ENCODE measurements around the gene ANO7.

Gene ANO7

GRCh38 chr2:241202268-241202585, 13.8 kb downstream of the ANO7 start:
- intact Hi-C loops (cut with DNase I), result no loop called here

DNA sequence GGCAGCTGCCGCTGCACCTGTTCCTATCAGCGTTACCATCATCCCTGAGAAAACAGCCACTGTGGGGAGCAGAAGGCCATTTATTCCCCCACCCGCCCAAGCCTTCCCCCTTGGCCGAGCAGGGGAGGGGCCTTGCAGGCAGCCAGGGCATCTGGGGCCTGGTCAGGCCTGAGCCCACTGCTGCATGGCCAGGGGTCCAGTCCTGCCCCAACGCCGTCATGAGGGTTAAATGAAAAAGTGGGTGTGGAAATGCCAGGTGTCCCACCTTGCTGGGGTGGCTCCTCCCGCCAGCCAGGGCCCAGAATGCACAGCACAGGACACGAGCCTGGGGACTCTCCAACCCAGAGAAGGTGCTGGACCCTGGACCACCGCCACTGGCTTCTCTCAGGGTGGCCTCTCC, 14.2 kb downstream of the ANO7 start:
- intact Hi-C loops (cut with DNase I), result no loop called here
- DNase-seq, result no peak

More at GRCh38 chr2:241202268-241202585, 13.8 kb downstream of the ANO7 start:
- no peak for DNase-seq

DNA sequence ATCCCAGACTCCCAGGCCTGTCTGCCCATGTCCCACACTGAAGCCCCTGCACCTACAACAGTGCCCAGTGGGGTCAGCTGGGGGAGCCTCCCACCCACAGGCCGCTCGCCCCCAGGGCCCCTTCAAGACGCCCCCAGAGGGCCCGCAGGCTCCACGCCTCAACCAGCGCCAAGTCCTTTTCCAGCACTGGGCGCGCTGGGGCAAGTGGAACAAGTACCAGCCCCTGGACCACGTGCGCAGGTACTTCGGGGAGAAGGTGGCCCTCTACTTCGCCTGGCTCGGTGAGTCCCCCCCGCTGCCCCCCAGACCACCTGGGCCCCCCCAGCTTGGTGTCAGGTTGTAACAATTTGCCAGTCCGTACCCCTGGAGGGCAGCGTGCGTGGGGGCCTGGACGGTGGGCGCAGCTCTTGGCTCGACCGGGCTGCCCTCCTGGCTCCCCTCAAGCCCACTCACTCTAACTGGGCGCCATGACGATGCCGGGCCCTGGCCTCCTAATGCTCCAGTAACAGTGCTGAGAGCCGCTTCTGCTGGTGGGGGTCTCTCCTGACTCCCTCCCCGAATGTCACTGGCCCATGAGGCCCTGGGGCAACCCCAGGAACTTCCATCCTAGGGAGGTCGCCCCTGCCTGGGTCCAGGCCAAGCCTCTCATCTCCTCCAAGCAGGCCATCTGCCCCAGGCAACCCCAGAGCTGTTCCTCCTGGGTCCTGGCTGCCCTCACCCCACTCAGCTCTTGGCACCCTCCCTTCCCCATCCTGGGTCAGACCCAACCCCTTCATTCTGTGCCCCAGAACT, 14.9 kb downstream of the ANO7 start:
- DNase-seq, result no peak
- intact Hi-C loops (cut with DNase I), result no loop called here

- DNase-seq, result no peak
- intact Hi-C loops (cut with DNase I), result no loop called here
Measured at GRCh38 chr2:241204010-241204384, 15.5 kb downstream of the ANO7 start.

DNA sequence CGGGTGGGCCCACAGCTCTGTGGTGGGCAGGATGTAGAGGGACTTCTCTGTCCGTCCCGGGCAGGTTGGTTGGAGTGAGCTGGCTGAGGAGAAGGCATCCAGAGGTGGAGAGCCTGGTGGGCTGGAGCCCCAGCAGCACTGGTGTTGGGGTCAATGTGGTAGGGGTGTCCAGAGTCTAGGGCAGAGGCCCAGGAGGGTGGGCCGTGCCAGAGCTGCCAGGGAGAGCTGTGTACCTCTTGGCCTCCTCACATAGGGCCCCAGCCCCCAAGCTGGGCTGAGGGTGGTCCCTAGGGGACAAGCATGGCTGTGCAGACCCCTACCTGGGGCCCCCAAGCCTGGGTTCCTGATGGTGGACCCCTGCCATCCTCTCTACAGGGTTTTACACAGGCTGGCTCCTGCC, 16.0 kb downstream of the ANO7 start:
- intact Hi-C loops (cut with DNase I), result no loop called here
- DNase-seq, result no peak

DNA sequence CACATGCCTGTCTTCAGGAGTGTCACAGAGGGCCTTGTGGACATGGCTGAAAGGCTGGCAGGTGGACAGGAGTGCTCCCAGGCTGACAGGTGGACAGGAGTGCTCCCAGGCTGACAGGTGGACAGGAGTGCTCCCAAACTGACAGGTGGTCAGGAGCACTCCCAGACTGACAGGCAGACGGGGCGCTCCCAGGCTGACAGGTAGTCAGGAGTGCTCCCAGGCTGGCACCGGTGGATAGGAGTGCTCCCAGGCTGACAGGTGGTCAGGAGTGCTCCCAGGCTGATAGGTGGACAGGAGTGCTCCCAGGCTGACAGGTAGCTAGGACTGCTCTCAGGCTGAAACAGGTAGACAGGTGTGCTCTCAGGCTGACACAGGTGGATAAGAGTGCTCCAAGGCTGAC, 16.6 kb downstream of the ANO7 start:
- intact Hi-C loops (cut with DNase I), result no loop called here
- DNase-seq, result no peak

DNA sequence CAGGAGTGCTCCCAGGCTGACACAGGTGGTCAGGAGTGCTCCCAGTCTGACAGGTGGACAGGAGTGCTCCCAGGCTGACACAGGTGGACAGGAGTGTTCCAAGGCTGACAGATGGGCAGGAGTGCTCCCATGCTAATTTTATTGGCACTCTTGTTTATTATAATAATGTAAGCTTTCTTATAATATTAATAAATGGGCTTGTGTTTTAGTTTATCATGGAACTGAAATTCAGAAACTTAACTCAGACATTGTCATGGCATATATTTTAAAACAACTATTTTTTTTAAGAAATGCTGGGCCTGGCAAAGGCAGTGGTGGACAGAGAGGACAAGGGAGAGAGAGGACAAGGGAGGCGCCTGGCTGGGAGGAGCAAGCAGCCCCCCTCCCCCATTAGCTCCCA, 18.7 kb downstream of the ANO7 start:
- DNase-seq, result no peak
- intact Hi-C loops (cut with DNase I), result no loop called here

- intact Hi-C loops (cut with DNase I), result no loop called here
- DNase-seq, result no peak
Measured at GRCh38 chr2:241207641-241208040, 19.2 kb downstream of the ANO7 start.

DNA sequence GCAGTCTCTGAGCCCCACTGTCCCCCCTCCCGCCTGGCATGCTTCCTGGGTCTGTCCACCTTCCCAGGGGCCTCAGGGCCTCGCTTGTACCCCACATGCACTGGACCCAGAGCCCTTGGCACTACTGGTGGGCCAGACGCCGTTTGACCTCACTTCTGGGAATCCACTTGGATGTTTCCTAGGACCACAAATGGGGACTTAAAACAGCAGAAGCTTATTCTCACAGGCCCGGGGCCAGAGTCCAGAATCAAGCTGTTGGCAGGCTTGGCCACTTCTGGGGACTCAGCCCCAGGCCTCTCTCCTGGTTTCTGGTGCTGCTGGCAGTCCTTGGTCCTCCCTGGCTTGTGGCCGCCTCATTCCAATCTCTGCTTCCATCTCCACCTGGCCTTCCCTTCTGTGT, 19.6 kb downstream of the ANO7 start:
- peak in 19 of 42 donors; percentile 27 to 78 (median 53) for DNase-seq
- intact Hi-C loops (cut with DNase I), result no loop called here

- DNase-seq, result no peak
- intact Hi-C loops (cut with DNase I), result no loop called here
Measured at GRCh38 chr2:241209271-241209670, 20.8 kb downstream of the ANO7 start.

DNA sequence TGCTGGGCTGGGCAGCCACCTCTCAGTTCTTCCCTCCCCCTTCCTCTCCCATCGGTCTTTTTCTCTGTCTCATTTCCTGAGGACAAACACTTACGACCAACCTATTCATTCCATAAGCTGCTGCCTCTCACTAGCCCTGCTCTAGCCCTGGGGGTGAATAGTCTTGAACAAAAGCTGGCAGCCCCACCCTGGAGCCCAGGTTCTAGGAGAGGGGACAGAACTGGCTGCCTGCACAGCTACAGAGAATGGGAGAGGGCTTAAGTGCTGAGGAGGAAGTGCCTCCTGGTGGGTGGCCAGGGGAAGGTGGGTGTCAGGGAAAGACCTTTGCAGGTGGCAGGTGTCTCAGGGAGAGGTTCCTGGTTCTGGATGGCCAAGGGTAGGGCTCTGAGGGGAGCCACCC, 22.8 kb downstream of the ANO7 start:
- intact Hi-C loops (cut with DNase I), result no loop called here
- no peak for DNase-seq

DNA sequence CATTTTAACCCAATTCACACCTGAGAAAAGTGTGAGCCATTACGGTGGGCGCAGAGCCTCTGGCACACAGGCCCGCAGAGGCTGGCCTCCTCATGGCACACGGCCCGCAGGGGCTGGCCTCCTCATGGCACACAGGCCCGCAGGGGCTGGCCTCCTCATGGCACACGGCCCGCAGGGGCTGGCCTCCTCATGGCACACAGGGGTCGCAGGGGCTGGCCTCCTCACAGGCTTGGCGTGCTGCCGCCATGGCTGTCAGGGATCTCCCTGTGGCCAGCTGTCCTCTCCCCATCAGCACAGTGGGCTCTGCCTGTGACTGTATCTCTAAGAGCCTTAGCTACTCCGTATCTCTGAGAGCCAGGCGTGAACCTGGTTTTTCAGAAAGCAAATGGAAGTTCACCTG, 24.6 kb downstream of the ANO7 start:
- intact Hi-C loops (cut with DNase I), result no loop called here
- DNase-seq, result no peak

GRCh38 chr2:241213567-241213966, 25.1 kb downstream of the ANO7 start:
- intact Hi-C loops (cut with DNase I), result no loop called here

DNA sequence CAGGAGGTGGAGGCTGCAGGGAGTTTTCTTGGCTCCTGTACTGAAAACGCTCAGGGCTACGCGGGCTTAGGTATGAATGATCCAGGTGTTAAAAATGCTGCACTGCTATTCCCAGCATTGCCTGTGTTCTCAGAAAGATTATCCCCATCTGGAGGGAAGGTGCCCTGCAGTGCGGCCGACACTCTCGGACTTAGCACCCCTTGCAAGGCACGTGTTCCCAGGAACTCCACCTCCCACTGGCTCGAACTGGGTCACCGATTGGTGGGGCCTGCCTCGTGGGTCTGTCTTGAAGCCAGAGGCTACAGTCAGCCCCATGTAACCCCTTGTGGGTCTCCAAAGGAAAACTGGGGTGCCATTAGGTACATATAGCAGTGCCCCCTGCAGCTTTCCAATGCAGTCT, 25.7 kb downstream of the ANO7 start:
- intact Hi-C loops (cut with DNase I), result no loop called here
- DNase-seq, result no peak

More at GRCh38 chr2:241213567-241213966, 25.1 kb downstream of the ANO7 start:
- DNase-seq, result no peak

DNA sequence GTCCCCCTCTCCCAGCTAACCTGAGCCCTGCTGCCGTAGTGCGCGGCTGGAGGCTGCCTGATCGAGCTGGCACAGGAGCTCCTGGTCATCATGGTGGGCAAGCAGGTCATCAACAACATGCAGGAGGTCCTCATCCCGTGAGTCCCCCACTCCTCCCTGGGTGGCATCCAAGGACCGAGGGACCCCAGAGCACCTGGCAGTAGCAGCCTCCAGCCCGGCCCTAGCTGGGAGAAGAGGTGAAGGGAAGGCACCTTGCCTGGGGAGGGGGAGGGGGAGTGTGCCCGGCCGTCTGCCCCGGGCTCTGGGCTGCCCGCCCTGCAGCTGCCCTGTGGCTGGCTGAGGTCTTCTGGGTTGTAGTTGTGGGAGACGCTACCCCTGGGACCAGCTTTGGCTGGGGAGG, 26.3 kb downstream of the ANO7 start:
- intact Hi-C loops (cut with DNase I), result no loop called here
- no peak for DNase-seq

DNA sequence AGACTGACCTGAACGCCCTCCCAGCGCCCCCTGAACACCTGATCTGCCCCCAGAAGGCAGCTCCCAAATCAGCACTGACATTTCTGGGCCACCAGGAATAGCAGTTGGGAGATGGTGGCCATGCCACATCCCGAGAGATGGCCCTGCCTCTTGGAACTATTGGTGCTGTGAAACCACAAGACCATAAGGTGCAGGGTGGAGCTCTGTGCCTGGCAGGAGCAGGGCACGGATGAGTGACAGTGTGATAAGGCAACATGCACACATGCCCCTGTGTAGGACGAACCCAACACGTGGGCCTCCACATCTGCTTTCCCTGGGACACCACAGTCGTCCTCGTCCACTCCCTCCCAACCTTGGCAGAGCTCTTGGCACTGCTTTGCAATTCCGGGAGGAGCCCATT, 26.9 kb downstream of the ANO7 start:
- intact Hi-C loops (cut with DNase I), result no loop called here
- DNase-seq, result no peak

- intact Hi-C loops (cut with DNase I), result no loop called here
- no peak for DNase-seq
Measured at GRCh38 chr2:241216211-241216761, 27.8 kb downstream of the ANO7 start.

GRCh38 chr2:241217320-241218031, 29.0 kb downstream of the ANO7 start:
- peak; percentile 44 to 89 (median 74) for DNase-seq
- intact Hi-C loops (cut with DNase I), result no loop called here

DNA sequence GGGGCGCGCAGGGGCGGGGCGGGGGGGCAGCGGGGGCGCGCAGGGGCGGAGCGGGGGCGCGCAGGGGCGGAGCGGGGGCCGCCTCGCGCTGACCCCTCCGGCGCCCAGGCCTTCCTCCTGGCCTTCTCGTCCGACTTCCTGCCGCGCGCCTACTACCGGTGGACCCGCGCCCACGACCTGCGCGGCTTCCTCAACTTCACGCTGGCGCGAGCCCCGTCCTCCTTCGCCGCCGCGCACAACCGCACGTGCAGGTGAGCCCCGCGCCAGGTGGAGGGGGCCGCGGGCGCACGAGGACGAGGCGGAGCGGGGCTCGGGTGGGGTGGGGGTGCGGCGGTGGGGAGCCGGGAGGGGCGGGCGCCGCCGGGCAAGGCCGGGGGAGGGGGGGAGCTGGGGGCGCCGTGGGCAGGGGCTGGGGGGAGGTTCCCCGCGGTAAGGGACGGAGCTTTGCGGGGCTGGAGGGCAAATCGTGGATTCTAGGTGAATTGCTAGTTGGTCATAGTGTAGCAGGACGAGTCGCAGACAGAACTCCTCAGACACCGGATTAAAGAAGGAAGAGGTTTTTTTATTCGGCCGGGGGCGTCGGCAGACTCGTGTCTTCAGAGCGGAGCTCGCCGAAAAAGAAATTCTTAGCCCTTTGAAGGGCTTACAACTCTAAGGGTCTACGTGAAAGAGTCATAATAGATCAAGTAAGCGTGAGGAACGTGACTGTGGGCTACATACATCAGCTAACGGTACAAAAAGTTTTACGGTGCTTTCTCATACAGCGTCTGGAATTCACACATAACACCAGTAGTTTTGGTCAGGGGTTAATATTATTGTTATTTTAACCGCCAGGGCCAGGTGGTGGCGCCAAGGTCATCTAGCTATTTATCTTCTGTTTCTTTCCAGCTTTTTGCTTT, 29.9 kb downstream of the ANO7 start:
- intact Hi-C loops (cut with DNase I), result no loop called here
- peak in 27 of 42 donors; percentile 28 to 64 (median 45) for DNase-seq

DNA sequence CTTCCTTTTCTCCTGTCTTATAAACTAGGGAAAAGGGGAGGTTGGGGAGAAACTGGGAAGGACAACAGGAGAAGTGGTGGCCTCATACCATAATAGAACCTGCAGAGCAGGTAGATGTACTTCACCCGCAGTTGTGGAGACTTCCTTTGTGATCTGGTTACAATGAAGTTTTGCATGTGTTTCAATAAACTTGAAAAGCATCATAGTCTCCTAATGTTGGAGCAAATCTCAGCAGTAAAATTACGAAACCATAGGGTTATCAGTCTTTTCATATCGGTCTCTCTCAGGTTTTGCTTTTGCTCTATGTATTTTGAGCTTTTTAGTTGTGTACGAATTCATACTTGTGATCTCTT, 30.5 kb downstream of the ANO7 start:
- no peak for DNase-seq
- intact Hi-C loops (cut with DNase I), result no loop called here
